ENCODE results near the gene PLEKHA4. TPM values are rescaled to one million over a fixed set of nuclear protein-coding genes. Genes with fewer than 3 reads are reported as not detected.

The PLEKHA4 gene
- polyA plus RNA-seq, 3 donors, result 0.69 to 1.5 (median 1.1) TPM

DNA sequence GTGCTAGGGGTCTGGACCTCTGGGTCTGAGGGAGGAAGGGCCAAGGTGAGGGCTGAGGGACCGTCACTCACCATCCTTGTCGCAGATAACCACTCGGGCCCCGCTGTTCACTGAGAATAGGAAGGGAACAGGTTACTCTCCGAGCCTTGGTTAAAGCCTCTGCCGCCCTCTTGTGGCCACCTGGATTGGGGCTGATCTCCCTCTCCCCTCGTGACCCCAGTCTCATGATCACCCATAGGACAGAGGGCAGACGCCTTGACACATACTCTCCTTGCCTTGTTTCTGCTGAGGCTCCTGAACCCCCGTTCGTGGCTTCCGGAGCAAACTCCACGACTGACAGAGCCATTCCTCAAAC lies 32.7 kb downstream of the PLEKHA4 start:
- TF ChIP-seq, protein P1, sequence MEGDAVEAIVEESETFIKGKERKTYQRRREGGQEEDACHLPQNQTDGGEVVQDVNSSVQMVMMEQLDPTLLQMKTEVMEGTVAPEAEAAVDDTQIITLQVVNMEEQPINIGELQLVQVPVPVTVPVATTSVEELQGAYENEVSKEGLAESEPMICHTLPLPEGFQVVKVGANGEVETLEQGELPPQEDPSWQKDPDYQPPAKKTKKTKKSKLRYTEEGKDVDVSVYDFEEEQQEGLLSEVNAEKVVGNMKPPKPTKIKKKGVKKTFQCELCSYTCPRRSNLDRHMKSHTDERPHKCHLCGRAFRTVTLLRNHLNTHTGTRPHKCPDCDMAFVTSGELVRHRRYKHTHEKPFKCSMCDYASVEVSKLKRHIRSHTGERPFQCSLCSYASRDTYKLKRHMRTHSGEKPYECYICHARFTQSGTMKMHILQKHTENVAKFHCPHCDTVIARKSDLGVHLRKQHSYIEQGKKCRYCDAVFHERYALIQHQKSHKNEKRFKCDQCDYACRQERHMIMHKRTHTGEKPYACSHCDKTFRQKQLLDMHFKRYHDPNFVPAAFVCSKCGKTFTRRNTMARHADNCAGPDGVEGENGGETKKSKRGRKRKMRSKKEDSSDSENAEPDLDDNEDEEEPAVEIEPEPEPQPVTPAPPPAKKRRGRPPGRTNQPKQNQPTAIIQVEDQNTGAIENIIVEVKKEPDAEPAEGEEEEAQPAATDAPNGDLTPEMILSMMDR (IDR thresholded peaks at IDR 0.05), result peak; percentile 79
- peak overlapping the region in 4 of 7 donors; percentile 74 to 87 (median 82) for H3K27ac Mint-ChIP-seq
- H3K27me3 Mint-ChIP-seq (ENCODE audit: low read depth in 3 of 3), result peaks cover 20 to 24% (median 23%) of the 10 kb centered on the region in 3 donors
- H3K4me3 Mint-ChIP-seq, result peak overlapping the region; percentile 76 to 93
- Histone ChIP-seq H3K79me2 (ENCODE audit: insufficient read depth, low read length) (no peaks in the 10 kb centered on the region), H2AFZ (ENCODE audit: insufficient read depth, low read depth, low read length, poor library complexity, severe bottlenecking) (peak overlapping the region; percentile 76), H3K9me3 (replicated peaks in 1 of 2; ENCODE audit: control insufficient read depth in 1 of 2, insufficient read depth in 1 of 2, low read length in 2 of 2) (no peaks in the 10 kb centered on the region), H4K20me1 (ENCODE audit: insufficient read depth, low read length) (no peaks in the 10 kb centered on the region), H3K36me3 (replicated peaks in 1 of 2; ENCODE audit: control insufficient read depth in 1 of 2, insufficient read depth in 2 of 2, low read length in 2 of 2) (no peaks in the 10 kb centered on the region), H3K4me1 (ENCODE audit: control insufficient read depth in 1 of 2, insufficient read depth in 2 of 2, low read length in 2 of 2) (peaks cover 20 to 22% of the 10 kb centered on the region in 2 donors), H3K27ac (ENCODE audit: low read depth in 1 of 2, low read length in 2 of 2) (no peak overlapping the region), H3K9ac (ENCODE audit: insufficient read depth, low read length, poor library complexity, severe bottlenecking) (peak overlapping the region; percentile 9), H3K4me2 (replicated peaks; ENCODE audit: extremely low read depth, low read length, poor library complexity, severe bottlenecking) (peak overlapping the region; percentile 68), H3K4me3 (replicated peaks in 1 of 3; ENCODE audit: low read depth in 2 of 3, low read length in 3 of 3) (peak overlapping the region in 1 of 3 experiments; percentile 65), H3K27me3 (ENCODE audit: control insufficient read depth in 2 of 2, insufficient read depth in 2 of 2, low read length in 2 of 2) (peaks cover 0 to 20% of the 10 kb centered on the region in 2 donors)
- DNase-seq, result peak; percentile 90 to 93 (median 93)
- peaks cover 0 to 4% (median 0%) of the 10 kb centered on the region in 7 donors for H3K9me3 Mint-ChIP-seq
- 1% methylated on average over 12 of the region's 12 CpGs for WGBS (ENCODE audit: insufficient coverage)
- H3K36me3 Mint-ChIP-seq, result peaks cover 0 to 3% of the 10 kb centered on the region in 2 donors
- intact Hi-C loops (cut with micrococcal nuclease), result loop anchor here (1.0 to 10.0 kb wide), 3 partner anchors 40 to 191 kb away; partner anchors contain the start of gene CA11 (in 2 of the 2)
- H3K4me1 Mint-ChIP-seq, result peaks cover 22% of the 10 kb centered on the region

DNA sequence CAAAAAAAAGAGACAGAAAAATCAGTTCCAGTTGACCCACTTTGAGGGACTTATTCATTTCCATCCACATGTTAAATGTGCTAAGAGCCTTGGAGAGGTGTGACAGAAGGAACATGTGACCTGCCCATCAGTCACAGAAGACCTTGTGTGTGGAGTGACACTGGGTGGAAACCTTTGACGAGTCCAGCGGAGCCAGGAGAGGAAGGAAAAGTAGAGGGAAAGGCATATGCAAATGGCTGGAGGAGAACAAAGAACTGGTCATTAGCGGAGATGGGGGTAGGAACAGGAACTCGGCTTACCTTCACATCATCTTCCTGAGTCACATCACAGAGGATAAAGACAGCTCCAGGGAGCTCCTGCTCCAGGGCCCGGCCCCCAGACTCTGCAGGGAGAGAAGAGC lies 34.4 kb downstream of the PLEKHA4 start:
- Histone ChIP-seq H3K27me3 (ENCODE audit: control insufficient read depth in 2 of 2, insufficient read depth in 2 of 2, low read length in 2 of 2) (peaks cover 0 to 20% of the 10 kb centered on the region in 2 donors), H3K36me3 (replicated peaks in 1 of 2; ENCODE audit: control insufficient read depth in 1 of 2, insufficient read depth in 2 of 2, low read length in 2 of 2) (no peaks in the 10 kb centered on the region), H2AFZ (ENCODE audit: insufficient read depth, low read depth, low read length, poor library complexity, severe bottlenecking) (no peak overlapping the region), H3K9ac (ENCODE audit: insufficient read depth, low read length, poor library complexity, severe bottlenecking) (no peak overlapping the region), H3K4me1 (ENCODE audit: control insufficient read depth in 1 of 2, insufficient read depth in 2 of 2, low read length in 2 of 2) (peaks cover 20 to 22% of the 10 kb centered on the region in 2 donors), H3K4me3 (replicated peaks in 1 of 3; ENCODE audit: low read depth in 2 of 3, low read length in 3 of 3) (no peak overlapping the region), H4K20me1 (ENCODE audit: insufficient read depth, low read length) (no peaks in the 10 kb centered on the region), H3K9me3 (replicated peaks in 1 of 2; ENCODE audit: control insufficient read depth in 1 of 2, insufficient read depth in 1 of 2, low read length in 2 of 2) (no peaks in the 10 kb centered on the region), H3K4me2 (replicated peaks; ENCODE audit: extremely low read depth, low read length, poor library complexity, severe bottlenecking) (no peak overlapping the region), H3K79me2 (ENCODE audit: insufficient read depth, low read length) (no peaks in the 10 kb centered on the region), H3K27ac (ENCODE audit: low read depth in 1 of 2, low read length in 2 of 2) (no peak overlapping the region)
- Mint-ChIP-seq H3K9me3 (peaks cover 0 to 4% (median 0%) of the 10 kb centered on the region in 7 donors), H3K27me3 (ENCODE audit: low read depth in 3 of 3) (peaks cover 20 to 24% (median 24%) of the 10 kb centered on the region in 3 donors), H3K4me3 (peak overlapping the region in 1 of 2 donors; percentile 54), H3K36me3 (peaks cover 0 to 3% of the 10 kb centered on the region in 2 donors), H3K4me1 (peaks cover 22% of the 10 kb centered on the region), H3K27ac (peak overlapping the region in 3 of 7 donors; percentile 3 to 54 (median 34))
- DNase-seq, result peak in 1 of 3 donors; percentile 21
- 73% methylated on average over 2 of the region's 5 CpGs for WGBS (ENCODE audit: insufficient coverage)
- intact Hi-C loops (cut with micrococcal nuclease), result loop anchor here in 1 of 2 donors (10.0 kb wide), 1 partner anchor 189 kb away; the partner anchor contains the start of gene CA11
- TF ChIP-seq, protein P1 (IDR thresholded peaks at IDR 0.05), result no peak
